ENCODE measurements around the gene NTN4. TPM values are rescaled to one million over a fixed set of nuclear protein-coding genes. Genes with fewer than 3 reads are reported as not detected.

The NTN4 gene
- total and polyA plus RNA-seq, 10 of the 15 experiments (the other 5 are each of a cell fraction or from before 2014, with no cell fraction given) = 0.15 TPM; not detected in 9

GRCh38 chr12:95802482-95803270 lies 12.1 kb upstream of the NTN4 start:
- RAD21 ChIA-PET (ENCODE audit: unreplicated experiment) = no interaction called here
- Histone ChIP-seq H3K79me2 (ENCODE audit: control insufficient read depth, insufficient read depth, low read length) (no peaks in the 10 kb centered on the region), H3K4me3 (no peak overlapping the region), H3K36me3 (ENCODE audit: control insufficient read depth in 2 of 2, insufficient read depth in 2 of 2, low read length in 1 of 2) (no peaks in the 10 kb centered on the region), H3K27ac (ENCODE audit: control insufficient read depth, insufficient read depth) (no peak overlapping the region), H3K9ac (ENCODE audit: control insufficient read depth, insufficient read depth, low read length) (no peak overlapping the region), H3K9me3 (replicated peaks; ENCODE audit: control insufficient read depth, insufficient read depth, low read length) (no peaks in the 10 kb centered on the region), H3K27me3 (replicated peaks in 1 of 2; ENCODE audit: control insufficient read depth in 2 of 2, insufficient read depth in 2 of 2, low read length in 1 of 2) (no peaks in the 10 kb centered on the region; a peak in 2 of 4 replicates), H3K4me2 (ENCODE audit: control insufficient read depth, insufficient read depth) (no peak overlapping the region), H2AFZ (ENCODE audit: control insufficient read depth, low read depth, low read length) (no peak overlapping the region), H4K20me1 (ENCODE audit: control insufficient read depth, insufficient read depth) (no peaks in the 10 kb centered on the region), H3K4me1 (ENCODE audit: control insufficient read depth, insufficient read depth, low read length) (no peaks in the 10 kb centered on the region)
- 39% methylated on average over 5 of the region's 5 CpGs for WGBS (ENCODE audit: insufficient coverage, insufficient replicate concordance, low lambda C conversion rate, missing lambda C conversion rate)
- TF ChIP-seq PKNOX1 (IDR thresholded peaks at IDR 0.05) (no peak), NFIC (IDR thresholded peaks at IDR 0.05; ENCODE audit: low read depth, low read length) (no peak), PML (IDR thresholded peaks at IDR 0.05; ENCODE audit: low read length) (no peak), SREBF1 (IDR thresholded peaks at IDR 0.05; ENCODE audit: low read length) (no peak), PBX3 (IDR thresholded peaks at IDR 0.05; ENCODE audit: insufficient replicate concordance, low read depth, low read length) (no peak), SP1 (IDR thresholded peaks at IDR 0.05; ENCODE audit: low read depth, low read length) (no peak), RAD51 (IDR thresholded peaks at IDR 0.05) (no peak)
- POLR2A ChIA-PET = no interaction called here
- in situ Hi-C loops (cut with MboI) (no loop called here), intact Hi-C loops (cut with micrococcal nuclease; ENCODE audit: unreplicated experiment) (no loop called here)
- SMC1A ChIA-PET (ENCODE audit: uncharacterized antibody, unreplicated experiment) = no interaction called here
- BruUV-seq (replicated peaks) = no TSS peak
- CTCF ChIA-PET = no interaction called here
- DNase-seq (ENCODE audit: low read depth, low spot score) = no peak
- FAIRE-seq = no peak
- no peak for ATAC-seq
